H9 (cell line): ENCODE data around the gene WASF3. TPM values are rescaled to one million over a fixed set of nuclear protein-coding genes. Genes with fewer than 3 reads are reported as not detected.
A peak's percentile ranks its signal among the peaks of the same experiment; 100 is the strongest.

ENCODE experiments used
- DNase-seq: peaks from one replicate; pipeline ENCODE4 v3.0.0-alpha.2; 2017
- H2AFZ ChIP-seq: one replicate; pipeline ENCODE4 v1.6.1; 2013; ENCODE audit warnings: mild to moderate bottlenecking, low read length, control low read depth, moderate library complexity
- H2AK5ac ChIP-seq: 2 replicates; pipeline ENCODE4 v1.6.1; 2013; ENCODE audit warnings: low read length, control low read depth, mixed read lengths; ENCODE audit not compliant: insufficient read length
- H2BK120ac ChIP-seq: one replicate; pipeline ENCODE4 v1.6.1; 2013; ENCODE audit warnings: low read depth, mild to moderate bottlenecking, low read length, control low read depth, inconsistent platforms; ENCODE audit not compliant: poor library complexity, severe bottlenecking
- H2BK12ac ChIP-seq: 2 replicates; pipeline ENCODE4 v1.6.1; 2013; ENCODE audit warnings: low read length, control low read depth, mixed read lengths, low read depth; ENCODE audit not compliant: insufficient read length
- H2BK15ac ChIP-seq: 2 replicates; pipeline ENCODE4 v1.6.1; 2013; ENCODE audit warnings: low read depth, low read length, control low read depth
- H2BK20ac ChIP-seq: one replicate; pipeline ENCODE4 v1.6.1; 2013; ENCODE audit warnings: low read depth, mild to moderate bottlenecking, low read length, control low read depth, inconsistent platforms; ENCODE audit not compliant: poor library complexity, severe bottlenecking
- H2BK5ac ChIP-seq: 2 replicates; pipeline ENCODE4 v1.6.1; 2013; ENCODE audit warnings: low read length, control low read depth, mixed read lengths; ENCODE audit not compliant: insufficient read length
- H3K14ac ChIP-seq: 2 replicates; pipeline ENCODE4 v1.6.1; 2013; ENCODE audit warnings: low read length, control low read depth; ENCODE audit not compliant: insufficient read depth
- H3K18ac ChIP-seq: 2 replicates; pipeline ENCODE4 v1.6.1; 2013; ENCODE audit warnings: low read depth, mild to moderate bottlenecking, mixed read lengths, low read length, control low read depth; ENCODE audit not compliant: insufficient read length
- H3K23ac ChIP-seq: 2 replicates; pipeline ENCODE4 v1.6.1; 2013; ENCODE audit warnings: low read length, control low read depth, mixed read lengths, low read depth; ENCODE audit not compliant: insufficient read length
- H3K23me2 ChIP-seq: 2 replicates; pipeline ENCODE4 v1.6.1; 2013; ENCODE audit warnings: low read depth, mild to moderate bottlenecking, mixed read lengths, low read length, control low read depth; ENCODE audit not compliant: insufficient read length, poor library complexity, severe bottlenecking
- H3K27ac ChIP-seq: 2 replicates; pipeline ENCODE4 v1.5.1; 2013; ENCODE audit warnings: low read length, control low read depth, mixed read lengths, low read depth; ENCODE audit not compliant: insufficient read length
- H3K27me3 ChIP-seq: 2 replicates; pipeline ENCODE4 v1.6.1; 2013; ENCODE audit warnings: low read length, control low read depth, inconsistent platforms; ENCODE audit not compliant: insufficient read depth
- H3K4ac ChIP-seq: 2 replicates; pipeline ENCODE4 v1.6.1; 2013; ENCODE audit warnings: low read depth, mild to moderate bottlenecking, control low read depth, inconsistent platforms, low read length, moderate library complexity
- H3K4me1 ChIP-seq: 2 replicates; pipeline ENCODE4 v1.6.1; 2013; ENCODE audit warnings: low read length, control low read depth, inconsistent platforms; ENCODE audit not compliant: insufficient read depth
- H3K4me2 ChIP-seq: 2 replicates; pipeline ENCODE4 v1.6.1; 2013; ENCODE audit warnings: low read length, control low read depth, mixed read lengths; ENCODE audit not compliant: insufficient read length, insufficient read depth
- H3K56ac ChIP-seq: 2 replicates; pipeline ENCODE4 v1.6.1; 2013; ENCODE audit warnings: low read depth, mild to moderate bottlenecking, mixed read lengths, low read length, control low read depth; ENCODE audit not compliant: insufficient read length
- H3K79me1 ChIP-seq: 2 replicates; pipeline ENCODE4 v1.6.1; 2013; ENCODE audit warnings: low read depth, mild to moderate bottlenecking, moderate library complexity, low read length, control low read depth, inconsistent platforms; ENCODE audit not compliant: insufficient read depth, poor library complexity, severe bottlenecking
- H3K79me2 ChIP-seq: 2 replicates; pipeline ENCODE4 v1.6.1; 2013; ENCODE audit warnings: low read length, control low read depth, inconsistent platforms; ENCODE audit not compliant: insufficient read depth
- H3K9ac ChIP-seq: 2 replicates; pipeline ENCODE4 v1.6.1; 2013; ENCODE audit warnings: low read length, control low read depth, mixed read lengths; ENCODE audit not compliant: insufficient read length; ENCODE audit errors: extremely low read depth
- H3K9me3 ChIP-seq: one replicate; pipeline ENCODE4 v1.6.1; 2013; ENCODE audit warnings: low read depth, low read length, inconsistent platforms; ENCODE audit not compliant: control insufficient read depth
- H3T11ph ChIP-seq: one replicate; pipeline ENCODE4 v1.6.1; 2013; ENCODE audit warnings: mild to moderate bottlenecking, low read length, control low read depth, inconsistent platforms
- H4K20me1 ChIP-seq: one replicate; pipeline ENCODE4 v1.6.1; 2013; ENCODE audit not compliant: control insufficient read depth, insufficient read length, insufficient read depth
- H4K5ac ChIP-seq: 2 replicates; pipeline ENCODE4 v1.6.1; 2013; ENCODE audit warnings: low read depth, mild to moderate bottlenecking, mixed read lengths, low read length, control low read depth; ENCODE audit not compliant: insufficient read length
- H4K8ac ChIP-seq: replicated peaks from 2 replicates; pipeline ENCODE4 v1.6.1; 2013; ENCODE audit warnings: low read length, control low read depth, mixed read lengths, low read depth; ENCODE audit not compliant: insufficient read length
- H4K91ac ChIP-seq: 2 replicates; pipeline ENCODE4 v1.6.1; 2013; ENCODE audit warnings: low read depth, mild to moderate bottlenecking, moderate library complexity, mixed read lengths, low read length, control low read depth; ENCODE audit not compliant: insufficient read length
- H3K27ac Mint-ChIP-seq, 3 experiments: 2 replicates in 2 of 3; 3 replicates in 1 of 3; pipeline ENCODE4 v1.8.0; 2020 to 2021; ENCODE audit warnings: mixed read lengths in 3 of 3, mild to moderate bottlenecking in 1 of 3, moderate library complexity in 1 of 3
- H3K27me3 Mint-ChIP-seq: 2 replicates; pipeline ENCODE4 v1.8.0; 2021; ENCODE audit warnings: low read depth, mild to moderate bottlenecking, moderate library complexity, mixed read lengths
- H3K36me3 Mint-ChIP-seq, 3 experiments: 2 replicates in 2 of 3; 3 replicates in 1 of 3; pipeline ENCODE4 v1.8.0; 2020 to 2021; ENCODE audit warnings: low read depth in 3 of 3, mixed read lengths in 3 of 3; ENCODE audit not compliant: insufficient read depth in 1 of 3
- H3K4me1 Mint-ChIP-seq, 2 experiments: 2 replicates each; pipeline ENCODE4 v1.8.0; 2020; ENCODE audit warnings: mixed read lengths in 2 of 2
- H3K4me3 Mint-ChIP-seq, 2 experiments: 2 replicates in 1 of 2; 3 replicates in 1 of 2; pipeline ENCODE4 v1.8.0; 2020 to 2021; ENCODE audit warnings: mild to moderate bottlenecking in 2 of 2, mixed read lengths in 2 of 2, moderate library complexity in 1 of 2
- H3K9me3 Mint-ChIP-seq, 2 experiments: 2 replicates in 1 of 2; 3 replicates in 1 of 2; pipeline ENCODE4 v1.8.0; 2020; ENCODE audit warnings: mild to moderate bottlenecking in 2 of 2, mixed read lengths in 2 of 2, moderate library complexity in 1 of 2
- WGBS: extraction: QIAGEN DNeasy Blood & Tissue Kit; methylation state at CpG from one replicate; pipeline ENCODE4 v1.1.7; 2013; ENCODE audit warnings: missing lambda C conversion rate, low lambda C conversion rate, mixed read lengths; ENCODE audit not compliant: insufficient read length; ENCODE audit errors: extremely low coverage; 5-methylcytosine and 5-hydroxymethylcytosine counted together
- total RNA-seq: library from RNA; stranded (reverse); gene quantifications from 2 replicates; pipeline ENCODE4 v1.2.1, GENCODE V29; 2021
- TF ChIP-seq, protein P1 (sequence below): fragments of 200-600 bp; sonication (generic); conservative IDR thresholded peaks from 3 replicates; pipeline ENCODE4 v1.8.0; 2021; ENCODE audit warnings: antibody characterized with exemption, mild to moderate bottlenecking

WASF3 gene
- total RNA-seq, 1 experiment from 2014 or later: 22.2 TPM

DNA sequence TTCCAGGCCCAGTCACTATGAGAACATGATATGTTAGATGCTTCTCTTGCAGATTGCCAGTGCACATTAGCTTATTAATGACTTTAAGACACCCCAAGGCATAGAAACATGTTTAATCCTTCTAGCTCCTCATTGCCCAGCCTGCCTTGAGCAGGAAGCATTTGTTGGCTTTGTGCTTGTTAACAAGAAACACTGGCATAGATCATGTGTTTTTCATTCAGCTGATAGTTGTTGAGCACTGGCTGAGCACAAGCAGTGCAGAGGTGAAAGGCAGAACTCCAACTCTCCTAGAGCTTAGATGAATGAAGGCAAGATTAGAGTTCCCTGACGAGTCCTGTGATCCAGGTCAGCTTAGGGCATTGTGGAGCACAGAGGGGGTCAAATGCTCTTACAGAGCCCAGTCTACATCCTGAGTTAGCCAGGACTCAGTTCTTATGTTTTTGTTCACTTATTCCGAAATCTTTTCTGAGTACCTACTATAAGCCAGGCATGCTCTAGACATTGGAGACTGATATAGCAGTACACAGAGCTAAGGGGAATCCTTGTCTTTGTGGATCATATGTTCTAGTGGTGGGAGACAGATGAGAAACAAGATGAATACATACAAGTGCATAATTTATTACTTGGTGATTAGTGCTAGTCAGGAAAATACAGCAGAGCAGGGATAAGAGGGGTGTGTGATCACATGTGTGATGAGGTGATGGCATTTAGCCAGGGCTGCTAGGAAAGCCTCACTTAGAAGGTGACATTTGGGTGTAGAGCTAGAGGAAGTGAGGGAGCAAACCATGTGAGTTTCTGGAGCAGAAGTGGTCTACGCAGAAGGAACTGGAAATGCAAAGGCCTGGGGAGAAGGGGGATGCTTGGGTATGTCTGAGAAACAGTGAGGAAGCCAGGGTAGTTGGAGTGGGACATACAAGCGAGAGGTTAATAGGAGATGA is 101.2 kb downstream of the WASF3 start:
- Histone ChIP-seq H4K91ac (no peak overlapping the region), H2AFZ (no peak overlapping the region), H3K56ac (no peak overlapping the region), H3K79me1 (no peaks in the 10 kb centered on the region), H2BK120ac (no peak overlapping the region), H3K4ac (no peak overlapping the region), H4K20me1 (no peaks in the 10 kb centered on the region), H2BK5ac (no peak overlapping the region), H4K8ac (no peak overlapping the region), H3K27ac (no peak overlapping the region), H2BK20ac (no peak overlapping the region), H3K4me2 (no peak overlapping the region), H3K79me2 (no peaks in the 10 kb centered on the region), H3K4me1 (no peaks in the 10 kb centered on the region; the same call in 1 of the 2 replicates), H2BK12ac (no peak overlapping the region), H3K9me3 (no peaks in the 10 kb centered on the region), H3T11ph (no peak overlapping the region), H3K23me2 (no peaks in the 10 kb centered on the region), H4K5ac (no peak overlapping the region), H3K27me3 (no peaks in the 10 kb centered on the region), H3K18ac (no peak overlapping the region), H3K23ac (peak overlapping the region; percentile 92), H3K14ac (no peak overlapping the region), H2AK5ac (no peak overlapping the region), H3K9ac (no peak overlapping the region), H2BK15ac (no peak overlapping the region; the same call in 1 of the 2 replicates)
- TF ChIP-seq, protein P1, sequence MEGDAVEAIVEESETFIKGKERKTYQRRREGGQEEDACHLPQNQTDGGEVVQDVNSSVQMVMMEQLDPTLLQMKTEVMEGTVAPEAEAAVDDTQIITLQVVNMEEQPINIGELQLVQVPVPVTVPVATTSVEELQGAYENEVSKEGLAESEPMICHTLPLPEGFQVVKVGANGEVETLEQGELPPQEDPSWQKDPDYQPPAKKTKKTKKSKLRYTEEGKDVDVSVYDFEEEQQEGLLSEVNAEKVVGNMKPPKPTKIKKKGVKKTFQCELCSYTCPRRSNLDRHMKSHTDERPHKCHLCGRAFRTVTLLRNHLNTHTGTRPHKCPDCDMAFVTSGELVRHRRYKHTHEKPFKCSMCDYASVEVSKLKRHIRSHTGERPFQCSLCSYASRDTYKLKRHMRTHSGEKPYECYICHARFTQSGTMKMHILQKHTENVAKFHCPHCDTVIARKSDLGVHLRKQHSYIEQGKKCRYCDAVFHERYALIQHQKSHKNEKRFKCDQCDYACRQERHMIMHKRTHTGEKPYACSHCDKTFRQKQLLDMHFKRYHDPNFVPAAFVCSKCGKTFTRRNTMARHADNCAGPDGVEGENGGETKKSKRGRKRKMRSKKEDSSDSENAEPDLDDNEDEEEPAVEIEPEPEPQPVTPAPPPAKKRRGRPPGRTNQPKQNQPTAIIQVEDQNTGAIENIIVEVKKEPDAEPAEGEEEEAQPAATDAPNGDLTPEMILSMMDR: no peak
- no peak overlapping the region for H3K4me3 Mint-ChIP-seq
- H3K27me3 Mint-ChIP-seq: no peaks in the 10 kb centered on the region
- DNase-seq: no peak
- H3K9me3 Mint-ChIP-seq: no peaks in the 10 kb centered on the region
- H3K4me1 Mint-ChIP-seq: peaks cover 0 to 3% of the 10 kb centered on the region in 2 experiments; a peak in 1 of 4 replicates
- H3K27ac Mint-ChIP-seq: no peak overlapping the region
- 0 out of 7 replicates have a peak, but pooled peaks cover 0 to 2% (median 0%) of the 10 kb centered on the region in 3 experiments for H3K36me3 Mint-ChIP-seq
- WGBS: no CpG with 5 or more reads among the region's 4 CpGs
